ENCODE data around the gene MED25.

DNA sequence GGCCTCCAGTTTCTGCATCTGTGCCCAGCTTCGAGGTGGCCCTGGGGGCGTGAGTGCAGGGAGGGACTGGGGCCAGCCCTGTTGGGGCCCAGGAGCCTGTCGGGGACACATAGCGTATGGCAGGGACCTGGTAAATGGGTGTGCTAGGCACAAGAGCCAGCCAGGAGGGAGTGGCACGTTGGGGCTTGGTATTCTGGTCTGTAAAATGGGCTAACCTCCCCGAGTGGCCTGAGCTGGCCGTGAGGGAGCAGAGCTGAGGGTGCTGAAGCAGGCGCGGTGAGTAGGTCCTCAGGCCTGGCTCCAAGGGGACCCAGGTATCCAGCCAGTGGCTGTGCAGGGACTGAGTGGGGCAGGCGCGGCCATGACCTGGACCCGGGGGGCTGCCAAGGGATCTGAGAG lies 37.2 kb downstream of the MED25 start:
- TF ChIP-seq POLR2AphosphoS5 (IDR thresholded peaks at IDR 0.05; ENCODE audit: low read depth, low read length) (no peak; the same call in 1 of the 2 replicates), SIN3A (IDR thresholded peaks at IDR 0.05; ENCODE audit: borderline replicate concordance, insufficient read depth, low read length) (no peak), TAF1 (IDR thresholded peaks at IDR 0.05; ENCODE audit: borderline replicate concordance, insufficient read depth, low read length) (no peak)
- TF ChIP-seq, protein P1, sequence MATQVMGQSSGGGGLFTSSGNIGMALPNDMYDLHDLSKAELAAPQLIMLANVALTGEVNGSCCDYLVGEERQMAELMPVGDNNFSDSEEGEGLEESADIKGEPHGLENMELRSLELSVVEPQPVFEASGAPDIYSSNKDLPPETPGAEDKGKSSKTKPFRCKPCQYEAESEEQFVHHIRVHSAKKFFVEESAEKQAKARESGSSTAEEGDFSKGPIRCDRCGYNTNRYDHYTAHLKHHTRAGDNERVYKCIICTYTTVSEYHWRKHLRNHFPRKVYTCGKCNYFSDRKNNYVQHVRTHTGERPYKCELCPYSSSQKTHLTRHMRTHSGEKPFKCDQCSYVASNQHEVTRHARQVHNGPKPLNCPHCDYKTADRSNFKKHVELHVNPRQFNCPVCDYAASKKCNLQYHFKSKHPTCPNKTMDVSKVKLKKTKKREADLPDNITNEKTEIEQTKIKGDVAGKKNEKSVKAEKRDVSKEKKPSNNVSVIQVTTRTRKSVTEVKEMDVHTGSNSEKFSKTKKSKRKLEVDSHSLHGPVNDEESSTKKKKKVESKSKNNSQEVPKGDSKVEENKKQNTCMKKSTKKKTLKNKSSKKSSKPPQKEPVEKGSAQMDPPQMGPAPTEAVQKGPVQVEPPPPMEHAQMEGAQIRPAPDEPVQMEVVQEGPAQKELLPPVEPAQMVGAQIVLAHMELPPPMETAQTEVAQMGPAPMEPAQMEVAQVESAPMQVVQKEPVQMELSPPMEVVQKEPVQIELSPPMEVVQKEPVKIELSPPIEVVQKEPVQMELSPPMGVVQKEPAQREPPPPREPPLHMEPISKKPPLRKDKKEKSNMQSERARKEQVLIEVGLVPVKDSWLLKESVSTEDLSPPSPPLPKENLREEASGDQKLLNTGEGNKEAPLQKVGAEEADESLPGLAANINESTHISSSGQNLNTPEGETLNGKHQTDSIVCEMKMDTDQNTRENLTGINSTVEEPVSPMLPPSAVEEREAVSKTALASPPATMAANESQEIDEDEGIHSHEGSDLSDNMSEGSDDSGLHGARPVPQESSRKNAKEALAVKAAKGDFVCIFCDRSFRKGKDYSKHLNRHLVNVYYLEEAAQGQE (IDR thresholded peaks at IDR 0.05; ENCODE audit: insufficient read depth in 1 of 2, low read depth in 2 of 2, low read length in 2 of 2), result no peak

All from PFSK-1 (cell line).